ENCODE data around the gene OGDH. TPM values are rescaled to one million over a fixed set of nuclear protein-coding genes. Genes with fewer than 3 reads are reported as not detected.

Gene OGDH
- total and polyA plus RNA-seq, 2 donors = 20.7 to 26.9 TPM

- peak in 1 of 9 donors; percentile 30 for DNase-seq (ENCODE audit: low read depth in 6 of 9, low spot score in 9 of 9)
- H3K27me3 ChIP-seq (ENCODE audit: control insufficient read depth in 2 of 2, insufficient read depth in 1 of 2, low read length in 1 of 2) = no peaks in the 10 kb centered on the region
- H3K4me1 ChIP-seq (ENCODE audit: control insufficient read depth in 2 of 2, insufficient read depth in 2 of 2, low read length in 2 of 2) = peaks cover 4 to 33% of the 10 kb centered on the region in 2 donors
- H3K36me3 ChIP-seq (ENCODE audit: control insufficient read depth in 2 of 2, insufficient read depth in 2 of 2, low read length in 1 of 2) = peaks cover 2 to 3% of the 10 kb centered on the region in 2 donors
- no peaks in the 10 kb centered on the region for H3K9me3 ChIP-seq (ENCODE audit: control insufficient read depth in 2 of 2, insufficient read depth in 1 of 2, low read length in 1 of 2)
- WGBS = 80% methylated on average over 8 of the region's 8 CpGs
- H3K4me3 ChIP-seq (ENCODE audit: low read length in 2 of 2) = no peak overlapping the region
- peak overlapping the region; percentile 73 to 82 for H3K27ac ChIP-seq (ENCODE audit: low read depth in 1 of 2, low read length in 1 of 2)
Observed at GRCh38 chr7:44639671-44640321, 33.4 kb downstream of the OGDH start.

GRCh38 chr7:44643206-44643605, 36.8 kb downstream of the OGDH start:
- Histone ChIP-seq H3K27ac (ENCODE audit: low read depth in 1 of 2, low read length in 1 of 2) (no peak overlapping the region), H3K9me3 (ENCODE audit: control insufficient read depth in 2 of 2, insufficient read depth in 1 of 2, low read length in 1 of 2) (no peaks in the 10 kb centered on the region), H3K36me3 (ENCODE audit: control insufficient read depth in 2 of 2, insufficient read depth in 2 of 2, low read length in 1 of 2) (peaks cover 14 to 21% of the 10 kb centered on the region in 2 donors), H3K27me3 (ENCODE audit: control insufficient read depth in 2 of 2, insufficient read depth in 1 of 2, low read length in 1 of 2) (no peaks in the 10 kb centered on the region), H3K4me1 (ENCODE audit: control insufficient read depth in 2 of 2, insufficient read depth in 2 of 2, low read length in 2 of 2) (peaks cover 4 to 23% of the 10 kb centered on the region in 2 donors), H3K4me3 (ENCODE audit: low read length in 2 of 2) (no peak overlapping the region)
- WGBS = 97% methylated on average over 1 of the region's 1 CpG
- DNase-seq (ENCODE audit: low read depth in 6 of 9, low spot score in 9 of 9) = no peak

GRCh38 chr7:44645254-44645653, 38.8 kb downstream of the OGDH start:
- Histone ChIP-seq H3K9me3 (ENCODE audit: control insufficient read depth in 2 of 2, insufficient read depth in 1 of 2, low read length in 1 of 2) (no peaks in the 10 kb centered on the region), H3K27ac (ENCODE audit: low read depth in 1 of 2, low read length in 1 of 2) (no peak overlapping the region), H3K4me1 (ENCODE audit: control insufficient read depth in 2 of 2, insufficient read depth in 2 of 2, low read length in 2 of 2) (peaks cover 0 to 3% of the 10 kb centered on the region in 2 donors), H3K4me3 (ENCODE audit: low read length in 2 of 2) (no peak overlapping the region), H3K36me3 (ENCODE audit: control insufficient read depth in 2 of 2, insufficient read depth in 2 of 2, low read length in 1 of 2) (peaks cover 26 to 34% of the 10 kb centered on the region in 2 donors), H3K27me3 (ENCODE audit: control insufficient read depth in 2 of 2, insufficient read depth in 1 of 2, low read length in 1 of 2) (no peaks in the 10 kb centered on the region)
- 98% methylated on average over 11 of the region's 11 CpGs for WGBS
- no peak for DNase-seq (ENCODE audit: low read depth in 6 of 9, low spot score in 9 of 9)

- no peak overlapping the region for H3K4me3 ChIP-seq (ENCODE audit: low read length in 2 of 2)
- H3K27ac ChIP-seq (ENCODE audit: low read depth in 1 of 2, low read length in 1 of 2) = no peak overlapping the region
- 97% methylated on average over 2 of the region's 2 CpGs for WGBS
Observed at GRCh38 chr7:44645696-44646095, 39.3 kb downstream of the OGDH start.

GRCh38 chr7:44646176-44646920, 39.9 kb downstream of the OGDH start:
- WGBS = 93% methylated on average over 3 of the region's 3 CpGs
- Histone ChIP-seq H3K9me3 (ENCODE audit: control insufficient read depth in 2 of 2, insufficient read depth in 1 of 2, low read length in 1 of 2) (no peaks in the 10 kb centered on the region), H3K4me1 (ENCODE audit: control insufficient read depth in 2 of 2, insufficient read depth in 2 of 2, low read length in 2 of 2) (peaks cover 0 to 3% of the 10 kb centered on the region in 2 donors), H3K27ac (ENCODE audit: low read depth in 1 of 2, low read length in 1 of 2) (no peak overlapping the region), H3K36me3 (ENCODE audit: control insufficient read depth in 2 of 2, insufficient read depth in 2 of 2, low read length in 1 of 2) (peaks cover 36 to 38% of the 10 kb centered on the region in 2 donors), H3K27me3 (ENCODE audit: control insufficient read depth in 2 of 2, insufficient read depth in 1 of 2, low read length in 1 of 2) (no peaks in the 10 kb centered on the region), H3K4me3 (ENCODE audit: low read length in 2 of 2) (no peak overlapping the region)
- no peak for DNase-seq (ENCODE audit: low read depth in 6 of 9, low spot score in 9 of 9)

More at GRCh38 chr7:44645696-44646095, 39.3 kb downstream of the OGDH start:
- peaks cover 30 to 36% of the 10 kb centered on the region in 2 donors for H3K36me3 ChIP-seq (ENCODE audit: control insufficient read depth in 2 of 2, insufficient read depth in 2 of 2, low read length in 1 of 2)
- DNase-seq (ENCODE audit: low read depth in 6 of 9, low spot score in 9 of 9) = no peak
- H3K4me1 ChIP-seq (ENCODE audit: control insufficient read depth in 2 of 2, insufficient read depth in 2 of 2, low read length in 2 of 2) = peaks cover 0 to 3% of the 10 kb centered on the region in 2 donors
- no peaks in the 10 kb centered on the region for H3K9me3 ChIP-seq (ENCODE audit: control insufficient read depth in 2 of 2, insufficient read depth in 1 of 2, low read length in 1 of 2)
- no peaks in the 10 kb centered on the region for H3K27me3 ChIP-seq (ENCODE audit: control insufficient read depth in 2 of 2, insufficient read depth in 1 of 2, low read length in 1 of 2)

- WGBS = 97% methylated on average over 3 of the region's 3 CpGs
- Histone ChIP-seq H3K27me3 (ENCODE audit: control insufficient read depth in 2 of 2, insufficient read depth in 1 of 2, low read length in 1 of 2) (no peaks in the 10 kb centered on the region), H3K36me3 (ENCODE audit: control insufficient read depth in 2 of 2, insufficient read depth in 2 of 2, low read length in 1 of 2) (peaks cover 36 to 38% of the 10 kb centered on the region in 2 donors)
Observed at GRCh38 chr7:44646921-44647636, 40.7 kb downstream of the OGDH start.

GRCh38 chr7:44647981-44648714, 41.7 kb downstream of the OGDH start:
- WGBS = 97% methylated on average over 4 of the region's 4 CpGs
- Histone ChIP-seq H3K36me3 (ENCODE audit: control insufficient read depth in 2 of 2, insufficient read depth in 2 of 2, low read length in 1 of 2) (peaks cover 38 to 40% of the 10 kb centered on the region in 2 donors), H3K27ac (ENCODE audit: low read depth in 1 of 2, low read length in 1 of 2) (no peak overlapping the region), H3K4me3 (ENCODE audit: low read length in 2 of 2) (no peak overlapping the region), H3K4me1 (ENCODE audit: control insufficient read depth in 2 of 2, insufficient read depth in 2 of 2, low read length in 2 of 2) (peaks cover 0 to 3% of the 10 kb centered on the region in 2 donors), H3K27me3 (ENCODE audit: control insufficient read depth in 2 of 2, insufficient read depth in 1 of 2, low read length in 1 of 2) (no peaks in the 10 kb centered on the region), H3K9me3 (ENCODE audit: control insufficient read depth in 2 of 2, insufficient read depth in 1 of 2, low read length in 1 of 2) (no peaks in the 10 kb centered on the region)
- DNase-seq (ENCODE audit: low read depth in 6 of 9, low spot score in 9 of 9) = no peak

More at GRCh38 chr7:44646921-44647636, 40.7 kb downstream of the OGDH start:
- DNase-seq (ENCODE audit: low read depth in 6 of 9, low spot score in 9 of 9) = no peak
- H3K27ac ChIP-seq (ENCODE audit: low read depth in 1 of 2, low read length in 1 of 2) = no peak overlapping the region
- no peak overlapping the region for H3K4me3 ChIP-seq (ENCODE audit: low read length in 2 of 2)
- H3K4me1 ChIP-seq (ENCODE audit: control insufficient read depth in 2 of 2, insufficient read depth in 2 of 2, low read length in 2 of 2) = peaks cover 0 to 3% of the 10 kb centered on the region in 2 donors
- H3K9me3 ChIP-seq (ENCODE audit: control insufficient read depth in 2 of 2, insufficient read depth in 1 of 2, low read length in 1 of 2) = no peaks in the 10 kb centered on the region

GRCh38 chr7:44650242-44650641, 43.8 kb downstream of the OGDH start:
- peaks cover 31 to 45% of the 10 kb centered on the region in 2 donors for H3K36me3 ChIP-seq (ENCODE audit: control insufficient read depth in 2 of 2, insufficient read depth in 2 of 2, low read length in 1 of 2)
- 96% methylated on average over 4 of the region's 4 CpGs for WGBS
- H3K27ac ChIP-seq (ENCODE audit: low read depth in 1 of 2, low read length in 1 of 2) = no peak overlapping the region
- H3K9me3 ChIP-seq (ENCODE audit: control insufficient read depth in 2 of 2, insufficient read depth in 1 of 2, low read length in 1 of 2) = no peaks in the 10 kb centered on the region
- H3K4me3 ChIP-seq (ENCODE audit: low read length in 2 of 2) = no peak overlapping the region
- no peaks in the 10 kb centered on the region for H3K27me3 ChIP-seq (ENCODE audit: control insufficient read depth in 2 of 2, insufficient read depth in 1 of 2, low read length in 1 of 2)
- H3K4me1 ChIP-seq (ENCODE audit: control insufficient read depth in 2 of 2, insufficient read depth in 2 of 2, low read length in 2 of 2) = peaks cover 0 to 3% of the 10 kb centered on the region in 2 donors
- no peak for DNase-seq (ENCODE audit: low read depth in 6 of 9, low spot score in 9 of 9)
